ENCODE results near the gene DICER1.

DICER1 gene

GRCh38 chr14:95195031-95195430 lies 37.7 kb upstream of the DICER1 start:
- Histone ChIP-seq H3K4me3 (ENCODE audit: low read depth in 1 of 2, low read length in 2 of 2) (no peak overlapping the region), H3K27ac (ENCODE audit: low read length) (no peak overlapping the region), H3K9me3 (ENCODE audit: control insufficient read depth in 1 of 2, low read length in 2 of 2) (no peaks in the 10 kb centered on the region), H3K27me3 (ENCODE audit: low read depth, low read length) (no peaks in the 10 kb centered on the region), H3K4me1 (ENCODE audit: control insufficient read depth in 1 of 2, insufficient read depth in 2 of 2, low read length in 2 of 2) (no peaks in the 10 kb centered on the region), H3K36me3 (ENCODE audit: control insufficient read depth in 1 of 2, insufficient read depth in 2 of 2, low read length in 2 of 2) (no peaks in the 10 kb centered on the region)

- Histone ChIP-seq H3K4me1 (ENCODE audit: control insufficient read depth in 1 of 2, insufficient read depth in 2 of 2, low read length in 2 of 2) (no peaks in the 10 kb centered on the region), H3K9me3 (ENCODE audit: control insufficient read depth in 1 of 2, low read length in 2 of 2) (no peaks in the 10 kb centered on the region), H3K36me3 (ENCODE audit: control insufficient read depth in 1 of 2, insufficient read depth in 2 of 2, low read length in 2 of 2) (no peaks in the 10 kb centered on the region), H3K27me3 (ENCODE audit: low read depth, low read length) (no peaks in the 10 kb centered on the region), H3K4me3 (ENCODE audit: low read depth in 1 of 2, low read length in 2 of 2) (no peak overlapping the region), H3K27ac (ENCODE audit: low read length) (no peak overlapping the region)
Measured at GRCh38 chr14:95193081-95193480, 35.8 kb upstream of the DICER1 start.

GRCh38 chr14:95192311-95192710 lies 35.0 kb upstream of the DICER1 start:
- Histone ChIP-seq H3K36me3 (ENCODE audit: control insufficient read depth in 1 of 2, insufficient read depth in 2 of 2, low read length in 2 of 2) (no peaks in the 10 kb centered on the region), H3K4me3 (ENCODE audit: low read depth in 1 of 2, low read length in 2 of 2) (no peak overlapping the region), H3K9me3 (ENCODE audit: control insufficient read depth in 1 of 2, low read length in 2 of 2) (no peaks in the 10 kb centered on the region), H3K27ac (ENCODE audit: low read length) (no peak overlapping the region), H3K27me3 (ENCODE audit: low read depth, low read length) (no peaks in the 10 kb centered on the region), H3K4me1 (ENCODE audit: control insufficient read depth in 1 of 2, insufficient read depth in 2 of 2, low read length in 2 of 2) (no peaks in the 10 kb centered on the region)

- Histone ChIP-seq H3K4me3 (ENCODE audit: low read depth in 1 of 2, low read length in 2 of 2) (no peak overlapping the region), H3K36me3 (ENCODE audit: control insufficient read depth in 1 of 2, insufficient read depth in 2 of 2, low read length in 2 of 2) (no peaks in the 10 kb centered on the region), H3K27ac (ENCODE audit: low read length) (no peak overlapping the region), H3K9me3 (ENCODE audit: control insufficient read depth in 1 of 2, low read length in 2 of 2) (no peaks in the 10 kb centered on the region), H3K4me1 (ENCODE audit: control insufficient read depth in 1 of 2, insufficient read depth in 2 of 2, low read length in 2 of 2) (no peaks in the 10 kb centered on the region), H3K27me3 (ENCODE audit: low read depth, low read length) (no peaks in the 10 kb centered on the region)
Measured at GRCh38 chr14:95191445-95192199, 34.3 kb upstream of the DICER1 start.

- H3K27ac ChIP-seq (ENCODE audit: low read length) = no peak overlapping the region
Measured at GRCh38 chr14:95190857-95191256, 33.5 kb upstream of the DICER1 start.

GRCh38 chr14:95190346-95190840 lies 33.1 kb upstream of the DICER1 start:
- Histone ChIP-seq H3K9me3 (ENCODE audit: control insufficient read depth in 1 of 2, low read length in 2 of 2) (no peaks in the 10 kb centered on the region), H3K4me3 (ENCODE audit: low read depth in 1 of 2, low read length in 2 of 2) (no peak overlapping the region), H3K27me3 (ENCODE audit: low read depth, low read length) (no peaks in the 10 kb centered on the region), H3K4me1 (ENCODE audit: control insufficient read depth in 1 of 2, insufficient read depth in 2 of 2, low read length in 2 of 2) (peaks cover 0 to 5% of the 10 kb centered on the region in 2 donors), H3K27ac (ENCODE audit: low read length) (no peak overlapping the region), H3K36me3 (ENCODE audit: control insufficient read depth in 1 of 2, insufficient read depth in 2 of 2, low read length in 2 of 2) (no peaks in the 10 kb centered on the region)

More at GRCh38 chr14:95190857-95191256, 33.5 kb upstream of the DICER1 start:
- H3K4me3 ChIP-seq (ENCODE audit: low read depth in 1 of 2, low read length in 2 of 2) = no peak overlapping the region
- H3K9me3 ChIP-seq (ENCODE audit: control insufficient read depth in 1 of 2, low read length in 2 of 2) = no peaks in the 10 kb centered on the region
- no peaks in the 10 kb centered on the region for H3K36me3 ChIP-seq (ENCODE audit: control insufficient read depth in 1 of 2, insufficient read depth in 2 of 2, low read length in 2 of 2)
- no peaks in the 10 kb centered on the region for H3K4me1 ChIP-seq (ENCODE audit: control insufficient read depth in 1 of 2, insufficient read depth in 2 of 2, low read length in 2 of 2)
- no peaks in the 10 kb centered on the region for H3K27me3 ChIP-seq (ENCODE audit: low read depth, low read length)

- Histone ChIP-seq H3K27ac (ENCODE audit: low read length) (no peak overlapping the region), H3K4me1 (ENCODE audit: control insufficient read depth in 1 of 2, insufficient read depth in 2 of 2, low read length in 2 of 2) (peaks cover 8 to 12% of the 10 kb centered on the region in 2 donors)
Measured at GRCh38 chr14:95189367-95190132, 32.2 kb upstream of the DICER1 start.

GRCh38 chr14:95188380-95188779 lies 31.1 kb upstream of the DICER1 start:
- Histone ChIP-seq H3K27ac (ENCODE audit: low read length) (no peak overlapping the region), H3K4me3 (ENCODE audit: low read depth in 1 of 2, low read length in 2 of 2) (no peak overlapping the region), H3K36me3 (ENCODE audit: control insufficient read depth in 1 of 2, insufficient read depth in 2 of 2, low read length in 2 of 2) (no peaks in the 10 kb centered on the region), H3K4me1 (ENCODE audit: control insufficient read depth in 1 of 2, insufficient read depth in 2 of 2, low read length in 2 of 2) (peaks cover 14 to 23% of the 10 kb centered on the region in 2 donors), H3K9me3 (ENCODE audit: control insufficient read depth in 1 of 2, low read length in 2 of 2) (no peaks in the 10 kb centered on the region), H3K27me3 (ENCODE audit: low read depth, low read length) (no peaks in the 10 kb centered on the region)

More at GRCh38 chr14:95189367-95190132, 32.2 kb upstream of the DICER1 start:
- no peaks in the 10 kb centered on the region for H3K9me3 ChIP-seq (ENCODE audit: control insufficient read depth in 1 of 2, low read length in 2 of 2)
- no peak overlapping the region for H3K4me3 ChIP-seq (ENCODE audit: low read depth in 1 of 2, low read length in 2 of 2)
- H3K27me3 ChIP-seq (ENCODE audit: low read depth, low read length) = no peaks in the 10 kb centered on the region
- no peaks in the 10 kb centered on the region for H3K36me3 ChIP-seq (ENCODE audit: control insufficient read depth in 1 of 2, insufficient read depth in 2 of 2, low read length in 2 of 2)

GRCh38 chr14:95185767-95186392 lies 28.6 kb upstream of the DICER1 start:
- Histone ChIP-seq H3K27me3 (ENCODE audit: low read depth, low read length) (no peaks in the 10 kb centered on the region), H3K4me3 (ENCODE audit: low read depth in 1 of 2, low read length in 2 of 2) (peak overlapping the region; percentile 40 to 45), H3K4me1 (ENCODE audit: control insufficient read depth in 1 of 2, insufficient read depth in 2 of 2, low read length in 2 of 2) (peaks cover 14 to 27% of the 10 kb centered on the region in 2 donors), H3K36me3 (ENCODE audit: control insufficient read depth in 1 of 2, insufficient read depth in 2 of 2, low read length in 2 of 2) (no peaks in the 10 kb centered on the region), H3K27ac (ENCODE audit: low read length) (peak overlapping the region; percentile 79), H3K9me3 (ENCODE audit: control insufficient read depth in 1 of 2, low read length in 2 of 2) (no peaks in the 10 kb centered on the region)

- Histone ChIP-seq H3K36me3 (ENCODE audit: control insufficient read depth in 1 of 2, insufficient read depth in 2 of 2, low read length in 2 of 2) (no peaks in the 10 kb centered on the region), H3K4me1 (ENCODE audit: control insufficient read depth in 1 of 2, insufficient read depth in 2 of 2, low read length in 2 of 2) (peaks cover 14 to 27% of the 10 kb centered on the region in 2 donors), H3K27me3 (ENCODE audit: low read depth, low read length) (no peaks in the 10 kb centered on the region), H3K27ac (ENCODE audit: low read length) (peak overlapping the region; percentile 79), H3K4me3 (ENCODE audit: low read depth in 1 of 2, low read length in 2 of 2) (peak overlapping the region; percentile 40 to 45), H3K9me3 (ENCODE audit: control insufficient read depth in 1 of 2, low read length in 2 of 2) (no peaks in the 10 kb centered on the region)
Measured at GRCh38 chr14:95185033-95185766, 27.9 kb upstream of the DICER1 start.
